HepG2 (cell line): ENCODE data around the gene SLC5A4. TPM values are rescaled to one million over a fixed set of nuclear protein-coding genes. Genes with fewer than 3 reads are reported as not detected.

ENCODE experiments used
- ATF7 ChIP-seq, 2 experiments: fragments of 450-650 bp in 1 of 2; sonication (generic) in 1 of 2; formaldehyde crosslinking in 1 of 2; IDR thresholded peaks; 2 replicates each; pipeline versions ENCODE4 v1.4.0 to v1.6.1; 2016 to 2020; ENCODE audit warnings: antibody characterized with exemption in 1 of 2, mild to moderate bottlenecking in 1 of 2, missing genetic modification reagents in 1 of 2
- CBX1 ChIP-seq: IDR thresholded peaks from one replicate; pipeline ENCODE4 v1.6.1; 2016; ENCODE audit warnings: antibody characterized with exemption, low read depth
- E2F5 ChIP-seq: sonication (generic); formaldehyde crosslinking; conservative IDR thresholded peaks from 2 replicates; pipeline ENCODE4 v1.4.0; 2020; ENCODE audit warnings: missing genetic modification reagents
- FOXP1 ChIP-seq, 2 experiments: fragments of 450-650 bp in 1 of 2; IDR thresholded peaks; 2 replicates each; pipeline ENCODE4 v1.6.1; 2017 to 2018; ENCODE audit warnings: antibody characterized with exemption in 1 of 2
- FUBP1 ChIP-seq: sonication (generic); formaldehyde crosslinking; IDR thresholded peaks from 2 replicates; pipeline ENCODE4 v1.5.1; 2020; ENCODE audit warnings: missing genetic modification reagents, mild to moderate bottlenecking, borderline replicate concordance
- HNRNPK ChIP-seq: fragments of 200-400 bp; formaldehyde crosslinking; IDR thresholded peaks from 2 replicates; pipeline ENCODE4 v1.6.1; 2018; ENCODE audit warnings: low read length, low read depth, moderate library complexity, mild to moderate bottlenecking; ENCODE audit not compliant: poor library complexity, severe bottlenecking
- MED13 ChIP-seq: sonication (generic); formaldehyde crosslinking; IDR thresholded peaks from 2 replicates; pipeline ENCODE4 v1.5.0; 2020; ENCODE audit warnings: missing genetic modification reagents
- MLLT10 ChIP-seq: sonication (generic); formaldehyde crosslinking; IDR thresholded peaks from 2 replicates; pipeline ENCODE4 v1.4.0; 2020; ENCODE audit warnings: missing genetic modification reagents
- PRMT3 ChIP-seq: sonication (generic); formaldehyde crosslinking; IDR thresholded peaks from 2 replicates; pipeline ENCODE4 v1.8.1; 2022; ENCODE audit warnings: low read depth, mild to moderate bottlenecking, moderate library complexity, missing genetic modification reagents, borderline replicate concordance
- SATB2 ChIP-seq: sonication (generic); formaldehyde crosslinking; IDR thresholded peaks from 2 replicates; pipeline ENCODE4 v1.5.0; 2020; ENCODE audit warnings: missing genetic modification reagents
- SIN3B ChIP-seq: fragments of 150-350 bp; IDR thresholded peaks from 2 replicates; pipeline ENCODE4 v1.6.1; 2014; ENCODE audit warnings: low read length
- SOX13 ChIP-seq, 3 experiments: fragments of 450-650 bp in 1 of 3; sonication (generic) in 1 of 3; formaldehyde crosslinking in 1 of 3; IDR thresholded peaks in 2 of 3; conservative IDR thresholded peaks in 1 of 3; 2 replicates each; pipeline versions ENCODE4 v1.5.0 to v1.6.1; 2016 to 2020; ENCODE audit warnings: antibody characterized with exemption in 1 of 3, mild to moderate bottlenecking in 1 of 3, missing compliant biosample characterization in 1 of 3, missing genetic modification reagents in 1 of 3, moderate library complexity in 1 of 3
- SRSF1 ChIP-seq: fragments of 200-400 bp; formaldehyde crosslinking; optimal IDR thresholded peaks from 2 replicates; pipeline ENCODE3; 2017; ENCODE audit warnings: mild to moderate bottlenecking, low read depth, low read length, moderate library complexity
- TBX3 ChIP-seq: fragments of 450-650 bp; IDR thresholded peaks from 2 replicates; pipeline ENCODE4 v1.6.1; 2017; ENCODE audit warnings: antibody characterized with exemption, mild to moderate bottlenecking, inconsistent platforms, borderline replicate concordance
- THAP8 ChIP-seq: sonication (generic); formaldehyde crosslinking; IDR thresholded peaks from 2 replicates; pipeline ENCODE4 v1.5.1; 2020; ENCODE audit warnings: missing genetic modification reagents, mild to moderate bottlenecking, borderline replicate concordance
- ZFP90 ChIP-seq: sonication (generic); formaldehyde crosslinking; IDR thresholded peaks from 2 replicates; pipeline ENCODE4 v1.8.0; 2022; ENCODE audit warnings: missing genetic modification reagents, mild to moderate bottlenecking, inconsistent platforms, borderline replicate concordance
- ZKSCAN1 ChIP-seq: fragments of 150-350 bp; IDR thresholded peaks from 2 replicates; pipeline ENCODE4 v1.6.1; 2014; ENCODE audit warnings: low read length
- ZNF710 ChIP-seq: sonication (generic); formaldehyde crosslinking; IDR thresholded peaks from 2 replicates; pipeline ENCODE4 v1.5.0; 2020; ENCODE audit warnings: mild to moderate bottlenecking, missing genetic modification reagents, borderline replicate concordance
- ZNF749 ChIP-seq: sonication (generic); formaldehyde crosslinking; IDR thresholded peaks from 2 replicates; pipeline ENCODE4 v1.8.0; 2022; ENCODE audit warnings: mild to moderate bottlenecking, missing genetic modification reagents, moderate library complexity, borderline replicate concordance
- ZNF761 ChIP-seq: sonication (generic); formaldehyde crosslinking; conservative IDR thresholded peaks from 2 replicates; pipeline ENCODE4 v1.4.0; 2020; ENCODE audit warnings: mild to moderate bottlenecking, missing genetic modification reagents
- polyA plus RNA-seq, 8 experiments: library from polyadenylated mRNA; depleted of rRNA in 3 of 8; stranded (reverse) in 7 of 8; unstranded in 1 of 8; fragments of >200 nt; fragmentation: Illumina TruSeq in 4 of 8; extraction: Trizol in 4 of 8; gene quantifications; 2 replicates each; pipeline versions ENCODE4 v1.2.1 to v1.2.3, GENCODE V29; 2011 to 2016; ENCODE audit warnings: low read depth in 4 of 8, missing spikeins in 1 of 8, mixed read lengths in 1 of 8; ENCODE audit not compliant: insufficient read depth in 1 of 8
- total RNA-seq, 5 experiments: library from RNA; depleted of rRNA; stranded (reverse); fragments of >200 nt; fragmentation: Illumina TruSeq; extraction: Trizol; gene quantifications; 2 replicates each; pipeline ENCODE4 v1.2.3, GENCODE V29; 2016; ENCODE audit warnings: low read depth in 1 of 5

The SLC5A4 gene
- total and polyA plus RNA-seq, 2 of the 13 experiments (the other 11 are each of a cell fraction or from before 2014, with no cell fraction given): not detected

GRCh38 chr22:32245042-32245441, 10.1 kb downstream of the SLC5A4 start (continued):
- TF ChIP-seq THAP8 (CRISPR knock-in tag) (no peak), TBX3 (no peak), ZNF749 (no peak), ZNF710 (CRISPR knock-in tag) (no peak), SIN3B (no peak), SRSF1 (no peak), MED13 (CRISPR knock-in tag) (no peak), SOX13 (IDR thresholded peaks at IDR 0.05) (no peak), SOX13 (CRISPR knock-in tag; conservative IDR thresholded peaks at IDR 0.05 in 1 of 2, IDR thresholded peaks at IDR 0.05 in 1 of 2) (peak in 1 of 2 experiments; percentile 41; a peak in 1 of 4 replicates), E2F5 (CRISPR knock-in tag) (no peak), MLLT10 (CRISPR knock-in tag) (no peak), FUBP1 (no peak), ATF7 (IDR thresholded peaks at IDR 0.05) (no peak), ATF7 (CRISPR knock-in tag; IDR thresholded peaks at IDR 0.05) (no peak), ZNF761 (no peak), SATB2 (CRISPR knock-in tag) (no peak), ZKSCAN1 (no peak), CBX1 (no peak), PRMT3 (CRISPR knock-in tag) (no peak), ZFP90 (CRISPR knock-in tag) (no peak), HNRNPK (no peak), FOXP1 (IDR thresholded peaks at IDR 0.05) (no peak), FOXP1 (CRISPR knock-in tag; IDR thresholded peaks at IDR 0.05) (peak; percentile 54; the same call in 1 of the 2 replicates)
